Measurements from ENCODE around the gene ZFR2.
"Not testable (repeated sequence)": the region's sequence is repeated elsewhere in the genome, so short reads cannot be mapped to it uniquely, and the experiment has no call there.

The ZFR2 gene

DNA sequence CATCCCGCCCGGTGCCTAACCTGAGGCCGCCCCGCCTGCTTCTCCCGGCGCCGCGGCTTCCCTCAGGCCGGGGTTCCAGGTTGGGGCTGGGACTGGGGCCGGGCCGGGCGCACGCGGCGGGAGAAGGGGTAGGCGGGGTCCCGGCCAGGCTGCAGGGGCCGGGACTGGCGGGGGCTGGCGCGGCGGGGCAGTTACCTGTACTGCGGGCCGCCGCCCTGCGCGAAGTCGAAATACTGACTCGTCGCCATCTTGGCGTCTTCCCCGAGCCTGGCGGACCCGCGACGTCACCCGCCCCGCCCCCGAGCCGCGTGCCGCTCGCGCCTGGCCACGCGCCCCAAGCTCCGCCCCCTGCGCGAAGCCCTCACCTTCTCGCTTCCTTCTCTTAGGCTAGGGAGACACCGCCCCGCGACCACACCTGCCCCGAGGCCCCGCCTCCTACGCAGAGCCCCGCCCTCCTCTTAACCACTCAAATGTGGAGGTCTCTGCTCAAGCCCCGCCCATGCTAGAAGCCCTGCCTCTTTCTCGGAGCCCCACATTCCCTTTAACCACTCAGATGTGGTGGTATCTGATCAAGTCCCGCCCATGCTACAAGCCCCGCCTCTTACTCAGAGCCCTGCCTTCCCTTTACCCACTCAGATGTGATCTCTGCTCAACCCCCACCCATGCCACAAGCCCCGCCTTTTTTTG lies at the start of gene ZFR2:
Gene ZFR2, minus strand, starts transcription at position 269 of the 687 bp plus-strand sequence. Its CDS starts 21 bp downstream, at position 248.
- peak; percentile 22 for DNase-seq

- DNase-seq, result no peak
Observed at GRCh38 chr19:3916033-3916432, 47.2 kb upstream of the ZFR2 start.

DNA sequence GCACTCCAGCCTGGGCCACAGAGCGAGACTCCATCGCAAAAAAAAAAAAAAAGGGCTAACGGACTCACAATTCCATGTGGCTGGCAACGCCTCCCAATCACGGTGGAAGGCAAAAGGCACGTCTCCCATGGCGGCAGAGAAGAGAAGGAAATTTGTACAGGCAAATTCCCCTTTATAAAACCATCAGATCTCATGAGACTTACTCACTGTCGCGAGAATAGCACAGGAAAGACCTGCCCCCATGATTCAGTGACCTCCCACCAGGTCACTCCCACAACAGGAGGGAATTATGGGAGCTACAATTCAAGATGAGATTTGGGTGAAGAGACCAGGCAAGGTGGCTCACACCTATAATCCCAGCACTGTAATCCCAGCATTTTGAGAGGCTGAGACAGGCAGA lies 45.4 kb upstream of the ZFR2 start:
- DNase-seq, result no peak

DNA sequence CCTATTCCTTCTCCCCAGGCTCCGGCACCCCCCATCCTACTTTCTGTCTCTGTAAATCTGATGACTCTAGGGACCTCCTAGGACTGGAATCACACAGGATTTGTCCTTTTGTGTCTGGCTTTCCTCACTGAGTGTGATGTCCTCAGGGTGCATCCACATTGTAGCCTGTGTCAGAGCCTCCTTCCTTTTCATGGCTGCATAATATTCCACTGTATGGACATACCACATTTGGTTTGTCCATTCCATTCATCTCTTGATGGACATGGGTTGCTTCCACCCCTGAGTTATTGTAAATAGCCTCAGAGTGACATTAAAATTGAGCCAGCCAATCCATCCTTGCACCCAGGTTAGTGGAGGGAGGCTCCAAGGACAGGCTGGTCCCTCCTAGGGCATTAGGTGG lies 41.3 kb upstream of the ZFR2 start:
- DNase-seq, result no peak

GRCh38 chr19:3908266-3909054 lies 39.6 kb upstream of the ZFR2 start:
- DNase-seq, result no peak

DNA sequence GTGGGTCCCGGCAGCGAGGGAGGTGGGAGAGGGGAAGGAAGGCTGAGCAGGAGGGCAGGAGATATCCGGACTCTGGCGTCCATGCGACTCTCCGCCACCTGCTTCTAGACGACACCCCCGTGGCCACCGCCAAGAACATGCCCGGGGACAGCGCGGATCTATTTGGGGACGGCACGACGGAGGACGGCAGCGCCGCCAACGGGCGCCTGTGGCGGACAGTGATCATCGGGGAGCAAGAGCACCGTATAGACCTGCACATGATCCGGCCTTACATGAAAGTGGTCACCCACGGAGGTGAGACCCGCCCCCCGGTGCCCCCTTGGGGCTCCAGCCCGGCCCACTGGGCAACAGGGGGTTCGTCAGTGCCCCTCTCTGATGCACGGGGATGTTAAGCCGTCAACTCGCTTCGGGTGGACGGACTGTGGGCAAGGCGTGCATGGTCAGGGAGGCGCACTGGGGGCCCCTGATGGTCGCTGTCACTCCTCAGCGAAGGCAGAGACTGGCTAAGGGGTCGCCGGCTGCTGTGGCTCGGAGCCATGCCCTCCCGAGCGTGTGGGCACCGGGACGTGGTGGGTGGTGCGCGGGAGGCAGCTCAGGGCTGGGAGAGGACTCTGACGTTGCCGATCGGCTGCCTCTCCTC lies 38.9 kb upstream of the ZFR2 start:
- DNase-seq, result no peak

DNA sequence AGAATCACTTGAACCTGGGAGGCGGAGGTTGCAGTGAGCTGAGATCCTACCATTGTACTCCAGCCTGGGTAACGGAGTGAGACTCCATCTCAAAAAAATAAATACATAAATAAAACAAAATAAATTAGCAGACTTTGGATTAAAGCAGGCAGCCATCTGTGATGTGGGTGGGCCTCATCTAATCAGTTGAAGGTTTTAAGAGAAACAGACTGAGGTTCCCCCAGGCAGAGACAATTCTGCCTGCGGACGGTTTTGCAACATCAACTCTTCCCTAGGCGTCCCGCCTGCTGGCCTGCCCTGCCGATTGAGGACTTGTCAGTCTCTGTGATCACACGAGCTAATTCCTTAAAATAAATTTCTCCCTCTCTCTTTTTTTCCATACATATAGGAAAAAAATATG lies 35.4 kb upstream of the ZFR2 start:
- DNase-seq, result no peak

DNA sequence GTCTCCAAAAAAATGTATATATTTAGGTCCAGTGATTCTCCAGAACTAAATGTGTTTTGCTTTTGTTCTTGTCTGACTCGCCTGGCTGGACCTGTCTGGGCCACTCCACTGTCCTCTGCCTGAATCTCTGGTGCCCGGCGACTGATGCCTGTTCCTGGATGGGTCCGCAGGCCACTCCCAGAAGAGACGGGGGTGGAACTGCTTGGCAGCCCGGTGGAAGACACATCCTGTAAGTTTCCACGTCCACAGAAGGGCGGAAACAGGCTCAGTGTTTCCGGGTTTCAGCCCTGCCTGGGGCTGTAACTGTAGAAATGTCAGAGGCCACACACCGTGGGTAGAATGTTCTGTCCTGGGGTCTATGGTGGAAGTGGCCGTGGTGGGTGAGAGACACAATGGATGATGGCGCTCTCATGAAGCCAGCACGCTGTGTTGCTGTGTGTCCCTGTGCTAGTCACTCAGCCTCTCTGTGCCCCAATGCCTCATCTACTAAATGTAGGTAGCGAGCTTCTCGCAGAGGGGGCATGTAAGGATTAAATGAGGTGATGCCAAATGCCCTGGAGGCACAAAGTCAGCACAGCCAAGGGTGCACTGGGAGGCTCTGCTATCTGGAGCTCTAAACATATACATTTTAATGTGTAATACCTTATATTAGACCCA lies 33.6 kb upstream of the ZFR2 start:
- no peak for DNase-seq

DNA sequence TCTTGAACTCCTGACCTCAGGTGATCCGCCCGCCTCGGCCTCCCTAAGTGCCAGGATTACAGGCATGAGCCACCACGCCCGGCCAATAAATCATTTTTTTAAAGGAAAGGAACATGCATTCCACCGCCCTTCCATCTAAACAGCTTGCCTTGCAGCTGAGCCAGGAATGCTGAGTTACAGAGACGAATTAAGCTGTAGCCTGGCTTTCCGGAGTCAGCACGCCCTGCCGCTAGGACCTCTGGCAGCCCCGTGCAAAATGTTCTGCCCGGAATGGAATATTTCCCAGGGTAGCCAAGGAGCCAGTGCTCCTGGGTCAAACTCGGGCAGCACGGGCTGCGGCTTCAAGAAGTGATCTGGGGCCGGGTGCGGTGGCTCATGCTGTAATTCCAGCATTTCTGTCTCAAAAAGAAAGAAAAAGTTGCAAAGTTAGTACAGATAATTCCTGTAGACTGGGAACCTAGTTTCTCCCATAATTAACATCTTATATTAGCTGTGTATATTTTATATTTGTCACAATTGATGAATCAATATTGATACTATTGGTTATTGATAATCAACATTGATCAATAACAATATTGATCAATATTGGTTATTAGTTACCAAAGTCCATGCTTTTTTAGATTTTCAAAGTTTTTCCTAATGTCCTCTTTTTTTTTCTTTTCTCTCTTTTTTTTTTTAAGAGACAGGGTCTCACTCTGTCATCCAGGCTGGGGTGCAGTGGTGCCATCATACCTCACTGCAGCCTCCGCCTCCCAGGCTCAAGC lies 30.9 kb upstream of the ZFR2 start:
- no peak for DNase-seq

DNA sequence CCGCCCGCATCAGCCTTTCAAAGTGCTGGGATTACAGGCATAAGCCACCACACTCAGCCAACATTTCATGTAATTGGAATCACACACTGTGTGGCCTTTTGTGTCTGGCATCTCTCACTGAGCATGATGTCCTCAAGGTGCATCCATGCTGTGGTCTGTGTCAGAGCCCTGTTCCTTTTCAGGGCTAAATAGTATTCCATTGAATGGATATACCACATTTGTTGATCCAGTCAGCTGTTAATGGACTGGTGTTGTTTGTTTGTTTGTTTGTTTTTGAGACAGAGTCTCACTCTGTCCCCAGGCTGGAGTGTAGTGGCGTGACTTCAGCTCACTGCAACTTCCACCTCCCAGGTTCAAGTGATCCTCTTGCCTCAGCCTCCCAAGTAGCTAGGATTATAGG lies 29.6 kb upstream of the ZFR2 start:
- no peak for DNase-seq

DNA sequence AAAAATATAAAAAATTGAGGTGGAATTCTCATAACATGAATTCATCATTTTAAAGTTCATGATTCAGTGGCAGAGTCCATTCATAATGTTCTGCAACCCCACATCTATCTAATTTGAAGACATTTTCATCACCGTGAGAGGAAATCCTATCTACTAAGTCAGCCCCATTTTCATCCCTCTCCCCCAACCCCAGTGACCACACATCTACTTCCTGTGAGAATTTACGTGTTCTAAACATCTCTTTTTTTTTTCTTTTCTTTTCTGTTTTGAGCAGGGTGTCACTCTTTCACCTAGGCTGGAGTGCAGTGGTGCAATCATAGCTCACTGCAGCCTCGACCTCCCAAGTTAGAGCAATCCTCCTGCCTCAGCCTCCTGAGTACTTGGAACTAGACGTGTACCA lies 29.1 kb upstream of the ZFR2 start:
- no peak for DNase-seq

- no peak for DNase-seq
Observed at GRCh38 chr19:3895788-3896187, 26.9 kb upstream of the ZFR2 start.

DNA sequence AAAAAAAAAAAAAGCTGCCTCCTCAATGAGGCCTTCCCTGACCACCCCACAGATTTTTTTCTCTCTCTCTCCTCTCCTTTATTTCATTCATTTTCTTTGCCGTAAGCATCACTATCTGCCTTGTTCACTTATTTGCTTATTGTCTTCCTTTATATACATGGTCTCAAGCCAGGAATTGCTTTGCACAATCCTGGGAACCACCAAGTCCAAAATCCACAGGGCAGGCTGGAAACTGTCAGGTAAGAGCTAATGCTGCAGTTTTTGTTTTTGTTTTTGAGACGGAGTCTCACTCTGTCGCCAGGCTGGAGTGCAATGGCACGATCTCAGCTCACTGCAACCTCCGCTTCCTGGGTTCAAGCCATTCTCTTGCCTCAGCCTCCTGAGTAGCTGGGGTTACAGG lies 26.1 kb upstream of the ZFR2 start:
- not testable (repeated sequence) for DNase-seq

GRCh38 chr19:3893509-3894179 lies 24.8 kb upstream of the ZFR2 start:
- DNase-seq, result no peak

DNA sequence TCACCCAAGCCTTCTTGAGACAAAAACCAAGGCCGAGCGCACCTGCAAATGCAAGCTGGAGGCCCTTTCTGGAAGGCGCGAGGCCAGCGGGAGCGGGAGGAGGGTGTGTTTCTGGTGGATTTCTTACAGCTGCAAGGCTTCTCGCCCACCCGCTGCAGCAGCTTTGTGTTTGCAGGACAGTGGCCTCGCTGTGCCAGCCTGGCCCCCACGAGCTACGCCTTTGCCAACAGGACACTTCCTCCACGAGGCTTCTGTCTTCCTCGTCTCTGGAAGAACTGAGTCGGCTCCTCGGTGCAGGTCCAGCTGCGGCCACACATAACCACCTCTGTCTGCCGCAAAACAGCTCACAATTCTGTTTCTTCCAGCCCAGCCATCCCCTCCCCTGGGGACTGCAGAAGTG lies 21.8 kb upstream of the ZFR2 start:
- DNase-seq, result no peak

- DNase-seq, result no peak
Observed at GRCh38 chr19:3882041-3882384, 13.2 kb upstream of the ZFR2 start.

DNA sequence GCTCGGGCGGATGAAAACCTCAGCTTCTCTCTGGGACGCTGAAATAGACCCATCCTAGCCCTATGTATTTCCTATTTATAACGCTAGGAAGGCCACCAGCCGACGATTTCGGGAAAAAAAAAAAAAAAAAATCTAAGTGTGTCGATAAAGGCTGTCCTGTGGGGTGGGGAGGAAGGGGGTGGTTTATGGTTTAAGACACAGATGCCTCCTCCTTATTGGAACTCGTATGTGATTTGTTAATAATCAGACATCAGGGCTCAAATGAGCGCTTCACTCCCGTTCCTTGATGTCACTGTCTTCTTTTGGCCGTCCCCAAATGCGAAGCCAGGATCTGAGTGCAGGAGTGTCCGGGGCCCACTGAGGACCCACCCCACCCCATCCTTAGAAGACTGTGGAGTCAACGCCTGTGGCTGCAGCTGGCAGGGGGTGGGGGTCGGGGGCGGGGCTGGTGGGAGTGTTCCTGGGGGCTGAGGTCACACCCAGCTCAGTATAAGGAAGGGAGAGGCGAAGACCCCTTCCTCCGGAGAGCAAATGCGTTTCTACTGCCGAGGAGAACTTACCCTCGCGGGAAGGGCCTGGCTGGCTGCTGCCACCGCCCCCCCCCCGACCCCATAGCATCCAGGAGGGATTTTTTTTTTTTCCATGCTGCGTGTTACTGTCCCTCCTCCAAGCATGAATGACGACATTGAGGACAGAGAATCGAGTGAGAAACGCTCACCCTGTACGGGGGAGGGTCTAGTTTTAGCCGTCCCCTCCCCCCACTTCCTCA lies 12.6 kb upstream of the ZFR2 start:
- peak; percentile 35 for DNase-seq

DNA sequence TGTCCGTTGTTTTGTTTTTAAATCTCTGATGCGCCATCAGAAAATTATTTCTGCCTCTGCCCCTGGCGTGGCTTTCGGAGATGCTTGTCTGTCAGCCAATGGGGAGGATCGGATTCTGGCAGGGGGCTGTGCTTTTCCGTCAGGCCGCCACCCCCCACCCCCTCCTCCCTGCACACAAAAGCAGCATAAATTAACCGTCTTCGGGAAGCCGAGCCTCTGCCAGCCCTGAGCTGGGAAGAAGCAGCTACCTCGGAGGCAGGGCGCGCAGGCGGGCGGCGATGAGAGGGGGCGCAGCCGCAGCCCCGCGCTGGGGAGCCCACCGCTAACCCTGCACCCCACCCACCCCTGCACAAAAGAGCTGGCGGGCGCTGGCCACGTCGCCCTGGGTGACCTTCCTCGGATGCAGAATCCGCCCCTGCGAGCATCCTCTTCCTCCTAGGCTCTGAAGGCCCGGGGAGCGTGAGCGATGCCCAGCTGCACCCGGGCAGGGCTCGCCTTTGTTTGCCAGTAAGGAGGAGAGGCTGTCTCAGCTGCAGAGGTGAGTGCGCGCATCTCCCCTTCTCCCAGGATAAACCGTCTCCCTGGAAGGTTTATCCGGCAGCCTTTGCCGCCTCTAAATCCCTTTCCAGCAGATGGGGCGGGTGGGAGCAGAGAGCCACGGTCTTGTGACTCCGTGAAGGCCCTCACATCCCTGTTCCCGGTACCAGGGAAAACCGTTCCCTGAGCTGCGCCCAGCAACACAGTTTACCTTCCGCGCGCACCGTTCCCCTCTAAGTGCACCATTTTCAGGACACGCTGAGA lies 11.8 kb upstream of the ZFR2 start, which contains the start of gene ATCAY:
Gene ATCAY, plus strand, starts transcription at position 215 of the 801 bp plus-strand sequence. CDS start 5,083 bp downstream, outside the sequence.
- DNase-seq, result peak; percentile 82

- no peak for DNase-seq
Observed at GRCh38 chr19:3879656-3880055, 10.8 kb upstream of the ZFR2 start.

- not testable (repeated sequence) for DNase-seq
Observed at GRCh38 chr19:3874695-3875094, 5.9 kb upstream of the ZFR2 start.

All from NCI-H510A treated with DMSO at 0.1 percent for 48 hours (cell line).